MCF 10A (cell line): ENCODE results near the gene TUNAR. TPM values are rescaled to one million over a fixed set of nuclear protein-coding genes. Genes with fewer than 3 reads are reported as not detected.

Source experiments
- BruUV-seq: library from RNA; stranded (reverse); fragments of 400-500 nt; replicated peaks from 2 replicates; lab custom pipeline; 2021; lab: Mats Ljungman, UMichigan
- CTCF ChIA-PET: fragments of 300-600 bp; sonication (Branson Sonifier 250); formaldehyde crosslinking; extraction: SDS; loops from one replicate; lab custom pipeline; 2021; ENCODE audit warnings: antibody characterized with exemption, inconsistent platforms; lab: Yijun Ruan, JAX
- POLR2A ChIA-PET: fragments of 300-600, 350-650 bp; sonication (Branson Sonifier 250); formaldehyde crosslinking; extraction: SDS; loops from one replicate; lab custom pipeline; 2020; ENCODE audit warnings: antibody characterized with exemption, inconsistent platforms; lab: Yijun Ruan, JAX
- DNase-seq: peaks from one replicate; pipeline ENCODE4 v3.0.0-alpha.2; 2018; ENCODE audit not compliant: unreplicated experiment
- H3K27ac Mint-ChIP-seq: one replicate; pipeline ENCODE4 v1.8.0; 2022; ENCODE audit warnings: mild to moderate bottlenecking, low read depth, mixed read lengths; ENCODE audit not compliant: unreplicated experiment
- H3K27me3 Mint-ChIP-seq: one replicate; pipeline ENCODE4 v1.8.0; 2022; ENCODE audit warnings: mixed read lengths; ENCODE audit not compliant: insufficient read depth, unreplicated experiment
- H3K36me3 Mint-ChIP-seq: one replicate; pipeline ENCODE4 v1.8.0; 2022; ENCODE audit warnings: mild to moderate bottlenecking, moderate library complexity, mixed read lengths; ENCODE audit not compliant: insufficient read depth, unreplicated experiment
- H3K4me1 Mint-ChIP-seq: one replicate; pipeline ENCODE4 v1.8.0; 2022; ENCODE audit warnings: mixed read lengths; ENCODE audit not compliant: insufficient read depth, unreplicated experiment
- H3K4me3 Mint-ChIP-seq: one replicate; pipeline ENCODE4 v1.8.0; 2022; ENCODE audit warnings: mild to moderate bottlenecking, moderate library complexity, mixed read lengths; ENCODE audit not compliant: unreplicated experiment
- H3K9me3 Mint-ChIP-seq: one replicate; pipeline ENCODE4 v1.8.0; 2022; ENCODE audit warnings: mixed read lengths; ENCODE audit not compliant: unreplicated experiment
- CTCF ChIP-seq: fragments of 200-600 bp; IDR thresholded peaks from one replicate; pipeline ENCODE4 v1.8.0; 2022; ENCODE audit warnings: antibody characterized with exemption, mild to moderate bottlenecking; ENCODE audit not compliant: unreplicated experiment
- intact Hi-C: fragments of 100-400 bp; cut with micrococcal nuclease; formaldehyde crosslinking; loops from 2 replicates; pipeline ENCODE4 v1.14.1; 2022
- total RNA-seq: library from RNA; stranded (reverse); gene quantifications from 2 replicates; pipeline ENCODE4 v1.2.3, GENCODE V29; 2022

Gene TUNAR
- total RNA-seq, 1 experiment from 2014 or later, result not detected

- ChIA-PET CTCF (no interaction called here), POLR2A (interaction anchor here (0.6 kb wide), 1 partner anchor 1318 kb away, joined by 5 read pairs; no protein-coding TSS in a partner anchor)
- no peak overlapping the region for H3K4me3 Mint-ChIP-seq
- no peak for TF ChIP-seq CTCF
- H3K27ac Mint-ChIP-seq, result no peak overlapping the region
- intact Hi-C loops, result no loop called here
- peaks cover 11% of the 10 kb centered on the region for H3K4me1 Mint-ChIP-seq
- peaks cover 6% of the 10 kb centered on the region for H3K36me3 Mint-ChIP-seq
- no TSS peak for BruUV-seq
- peaks cover 37% of the 10 kb centered on the region for H3K27me3 Mint-ChIP-seq
- no peaks in the 10 kb centered on the region for H3K9me3 Mint-ChIP-seq
- peak; percentile 51 for DNase-seq
Measured at GRCh38 chr14:95885866-95886265, 9.2 kb downstream of the TUNAR start.

- ChIA-PET POLR2A (no interaction called here), CTCF (no interaction called here)
- DNase-seq, result no peak
- Mint-ChIP-seq H3K36me3 (peaks cover 6% of the 10 kb centered on the region), H3K27ac (no peak overlapping the region), H3K4me1 (peaks cover 13% of the 10 kb centered on the region), H3K4me3 (no peak overlapping the region), H3K27me3 (peaks cover 30% of the 10 kb centered on the region), H3K9me3 (no peaks in the 10 kb centered on the region)
- intact Hi-C loops, result no loop called here
- TF ChIP-seq CTCF, result no peak
- BruUV-seq, result no TSS peak
Measured at GRCh38 chr14:95886366-95887056, 9.9 kb downstream of the TUNAR start.

GRCh38 chr14:95887351-95887750 lies 10.7 kb downstream of the TUNAR start:
- H3K27me3 Mint-ChIP-seq, result peaks cover 22% of the 10 kb centered on the region
- no peak overlapping the region for H3K27ac Mint-ChIP-seq
- no TSS peak for BruUV-seq
- CTCF ChIA-PET, result interaction anchor here (0.5 to 0.9 kb wide), 2 partner anchors 13 to 40 kb away, joined by 3 to 4 read pairs; no protein-coding TSS in a partner anchor
- H3K4me1 Mint-ChIP-seq, result peaks cover 20% of the 10 kb centered on the region
- TF ChIP-seq CTCF, result no peak
- H3K36me3 Mint-ChIP-seq, result peaks cover 6% of the 10 kb centered on the region
- no peak overlapping the region for H3K4me3 Mint-ChIP-seq
- H3K9me3 Mint-ChIP-seq, result no peaks in the 10 kb centered on the region
- no peak for DNase-seq
- intact Hi-C loops, result no loop called here
- POLR2A ChIA-PET, result no interaction called here

DNA sequence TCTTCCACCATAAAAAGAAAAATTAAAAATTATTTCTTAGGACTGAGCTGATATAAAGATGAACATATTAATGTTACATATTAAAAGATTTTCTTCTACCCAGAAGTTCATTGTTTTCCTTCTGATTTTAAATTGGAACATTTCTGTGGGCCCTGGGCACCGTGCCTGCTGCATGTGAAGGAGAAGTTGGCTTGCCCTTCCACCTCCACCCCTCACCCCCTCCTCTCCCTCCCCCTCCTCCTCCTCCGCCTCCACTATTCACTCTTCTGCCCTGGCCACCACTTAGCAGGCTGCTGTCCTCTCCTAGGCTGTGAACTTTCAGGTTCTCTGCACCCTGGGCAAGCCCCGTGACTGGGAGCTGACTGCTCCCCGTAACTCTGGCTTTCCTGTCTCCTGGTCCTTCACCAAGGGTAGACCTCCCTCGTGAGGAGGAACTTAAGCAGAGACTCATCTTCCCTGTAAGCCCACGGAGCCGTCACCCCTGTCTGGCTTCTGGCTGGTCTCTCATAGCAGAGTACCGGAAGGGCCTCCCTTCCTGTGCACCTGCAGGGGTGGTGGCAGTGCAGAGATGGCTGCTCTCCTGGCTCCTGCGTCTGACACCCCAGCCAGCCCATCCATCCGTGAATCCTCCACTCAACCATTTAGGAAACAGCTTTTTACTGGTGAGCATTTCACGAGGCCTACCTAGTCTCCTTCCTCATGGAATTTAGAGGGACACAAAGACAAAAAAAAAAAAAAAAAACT lies 12.8 kb downstream of the TUNAR start:
- no peak for TF ChIP-seq CTCF
- Mint-ChIP-seq H3K9me3 (no peaks in the 10 kb centered on the region), H3K4me3 (no peak overlapping the region), H3K4me1 (peaks cover 20% of the 10 kb centered on the region), H3K36me3 (peaks cover 6% of the 10 kb centered on the region), H3K27me3 (peaks cover 8% of the 10 kb centered on the region), H3K27ac (no peak overlapping the region)
- POLR2A ChIA-PET, result no interaction called here
- no TSS peak for BruUV-seq
- intact Hi-C loops, result no loop called here
- CTCF ChIA-PET, result interaction anchor here (0.6 kb wide), 2 partner anchors 23 to 851 kb away, joined by 3 read pairs; no protein-coding TSS in a partner anchor
- no peak for DNase-seq
